ENCODE data around the gene CLNK.

Gene CLNK

DNA sequence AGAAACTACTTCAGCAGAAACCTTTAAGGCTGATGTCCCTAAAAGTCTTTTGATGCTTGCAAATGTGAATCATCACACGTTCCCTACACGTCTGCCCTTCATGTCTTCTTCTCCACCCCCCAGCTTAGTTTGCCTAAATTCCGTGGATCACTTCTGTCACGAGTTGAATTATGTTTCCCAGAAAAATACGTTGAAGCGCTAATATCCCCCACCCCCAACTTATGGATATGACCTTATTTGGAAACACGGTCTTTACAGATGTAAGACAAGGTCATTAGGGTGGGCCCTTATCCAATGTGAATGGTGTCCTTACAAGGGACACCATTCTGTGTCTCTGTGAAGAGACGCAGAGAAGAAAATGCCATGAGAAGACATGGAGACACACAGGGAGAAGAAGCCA, 225.3 kb downstream of the CLNK start:
- Histone ChIP-seq H3K9me3 (ENCODE audit: low read length) (peaks cover 5% of the 10 kb centered on the region), H3K4me3 (ENCODE audit: low read length) (no peak overlapping the region), H2AFZ (ENCODE audit: low read depth, low read length) (no peak overlapping the region), H3K36me3 (ENCODE audit: insufficient read depth, low read length) (peaks cover 6% of the 10 kb centered on the region), H3K4me1 (ENCODE audit: insufficient read depth, low read length) (peaks cover 2% of the 10 kb centered on the region), H3K27me3 (ENCODE audit: insufficient read depth, low read length) (peaks cover 25% of the 10 kb centered on the region)

DNA sequence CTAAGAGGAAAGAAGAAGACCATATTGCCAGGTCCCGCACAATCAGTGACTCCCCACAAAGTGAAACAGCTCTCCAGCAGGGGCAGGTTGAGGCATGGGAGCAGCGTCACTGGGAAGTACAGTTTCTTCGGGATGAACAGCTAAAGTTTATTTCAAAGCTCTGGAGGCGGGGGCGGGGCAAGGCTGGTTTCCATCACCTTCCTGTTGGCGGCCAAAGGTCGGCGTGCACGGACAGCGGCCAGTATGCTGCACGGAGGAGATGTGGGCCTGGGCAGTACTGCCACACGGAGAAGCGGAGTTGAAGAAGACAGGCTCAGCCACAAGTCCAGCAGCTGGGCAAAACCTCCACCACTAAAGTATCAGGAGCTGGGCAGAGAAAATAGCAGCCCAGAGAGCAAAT, 226.4 kb downstream of the CLNK start:
- peaks cover 10% of the 10 kb centered on the region for H3K36me3 ChIP-seq (ENCODE audit: insufficient read depth, low read length)
- no peak overlapping the region for H3K4me3 ChIP-seq (ENCODE audit: low read length)
- peaks cover 2% of the 10 kb centered on the region for H3K4me1 ChIP-seq (ENCODE audit: insufficient read depth, low read length)
- peaks cover 5% of the 10 kb centered on the region for H3K9me3 ChIP-seq (ENCODE audit: low read length)
- H2AFZ ChIP-seq (ENCODE audit: low read depth, low read length): no peak overlapping the region
- peaks cover 25% of the 10 kb centered on the region for H3K27me3 ChIP-seq (ENCODE audit: insufficient read depth, low read length)

DNA sequence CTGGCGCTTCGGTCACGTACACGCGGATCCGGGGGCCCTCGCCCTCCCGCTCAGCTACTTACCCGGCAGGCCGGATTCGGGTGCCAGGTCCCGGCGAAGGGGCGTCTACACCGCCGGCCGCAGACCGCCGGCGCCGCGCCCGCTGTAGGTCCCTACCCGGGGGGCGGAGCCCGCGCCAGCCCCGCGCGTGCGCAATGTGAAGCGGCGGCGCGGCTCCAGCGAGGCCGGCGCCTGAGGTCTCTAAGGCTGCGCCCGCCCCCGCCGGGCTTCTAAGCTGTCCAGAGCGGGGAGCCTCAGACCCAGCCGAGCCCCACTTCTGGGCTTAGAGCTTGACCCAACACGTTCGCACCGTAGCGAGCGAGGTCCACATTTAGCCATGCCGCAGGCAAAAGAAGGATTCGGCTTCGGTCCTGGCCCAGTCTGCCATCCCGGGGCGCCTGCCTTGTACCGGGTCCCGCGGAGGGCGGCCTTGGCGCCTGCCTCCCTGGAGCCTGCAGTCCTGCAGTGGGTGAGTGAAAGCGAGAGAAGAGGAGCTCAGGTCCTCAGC, 227.2 kb downstream of the CLNK start, which contains the start of gene ZNF518B:
Gene ZNF518B, minus strand, starts transcription at position 172 of the 547 bp plus-strand sequence. CDS start 11,098 bp downstream, outside the sequence.
- Histone ChIP-seq H3K4me3 (ENCODE audit: low read length) (peak within 1 kb of the TSS; percentile 59), H3K36me3 (ENCODE audit: insufficient read depth, low read length) (peaks cover 19% of the 10 kb centered on the region), H3K4me1 (ENCODE audit: insufficient read depth, low read length) (peaks cover 2% of the 10 kb centered on the region), H2AFZ (ENCODE audit: low read depth, low read length) (peak within 1 kb of the TSS; percentile 73), H3K27me3 (ENCODE audit: insufficient read depth, low read length) (peaks cover 22% of the 10 kb centered on the region), H3K9me3 (ENCODE audit: low read length) (peaks cover 5% of the 10 kb centered on the region)

DNA sequence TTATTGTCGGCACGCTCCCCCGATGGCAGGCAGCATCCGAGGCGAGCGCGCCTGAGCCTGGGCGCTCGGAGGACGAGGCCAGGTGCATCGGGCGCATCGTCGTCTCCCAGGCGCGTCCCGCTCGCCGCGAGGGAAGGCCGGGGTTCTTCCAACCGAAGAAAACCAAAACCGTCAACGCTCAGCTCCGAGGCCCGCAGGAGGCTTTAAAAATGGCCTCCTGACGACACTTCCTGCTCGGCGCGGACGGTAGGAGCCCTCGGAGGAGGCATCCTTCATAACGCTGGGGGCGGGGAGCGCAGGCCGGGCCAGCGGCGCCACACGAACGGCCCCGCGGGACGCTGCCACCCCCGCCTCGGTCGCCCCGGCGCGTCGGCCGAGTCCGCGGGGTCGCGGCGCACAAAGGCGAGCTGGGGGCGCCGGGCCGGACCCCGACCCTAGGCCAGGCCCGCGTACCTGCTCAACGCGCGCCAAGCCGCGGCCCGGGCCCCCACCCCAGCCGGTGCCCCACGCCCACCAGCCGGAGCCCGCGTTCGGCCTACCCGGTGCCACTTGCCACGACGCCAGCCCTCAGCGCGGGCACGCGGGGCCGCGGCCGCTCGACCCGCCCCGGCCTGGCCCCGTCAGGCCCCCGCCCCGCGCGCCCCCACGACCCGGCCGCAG, 227.8 kb downstream of the CLNK start:
- Histone ChIP-seq H3K4me1 (ENCODE audit: insufficient read depth, low read length) (peaks cover 2% of the 10 kb centered on the region), H3K36me3 (ENCODE audit: insufficient read depth, low read length) (peaks cover 25% of the 10 kb centered on the region), H2AFZ (ENCODE audit: low read depth, low read length) (peak overlapping the region; percentile 73), H3K4me3 (ENCODE audit: low read length) (peak overlapping the region; percentile 59), H3K27me3 (ENCODE audit: insufficient read depth, low read length) (peaks cover 16% of the 10 kb centered on the region), H3K9me3 (ENCODE audit: low read length) (no peaks in the 10 kb centered on the region)

DNA sequence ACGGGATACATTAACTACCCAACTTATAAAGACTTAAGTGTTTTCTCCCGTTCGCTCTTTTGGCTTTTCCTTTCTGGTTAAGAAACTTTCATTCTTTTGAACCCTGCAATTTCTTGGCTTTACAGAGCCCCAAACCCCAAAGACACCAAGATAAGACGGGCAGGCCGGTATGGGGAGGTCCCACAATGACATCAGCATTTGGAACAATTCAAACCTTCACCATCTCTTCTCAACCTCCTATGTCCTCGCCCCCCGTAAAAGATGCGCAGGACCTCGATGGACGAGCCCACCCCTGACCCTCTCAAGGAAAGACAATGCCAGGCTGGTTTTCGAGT, 228.3 kb downstream of the CLNK start:
- Histone ChIP-seq H3K4me1 (ENCODE audit: insufficient read depth, low read length) (peaks cover 2% of the 10 kb centered on the region), H2AFZ (ENCODE audit: low read depth, low read length) (peak overlapping the region; percentile 48), H3K36me3 (ENCODE audit: insufficient read depth, low read length) (peaks cover 26% of the 10 kb centered on the region), H3K27me3 (ENCODE audit: insufficient read depth, low read length) (peaks cover 13% of the 10 kb centered on the region), H3K4me3 (ENCODE audit: low read length) (peak overlapping the region; percentile 59), H3K9me3 (ENCODE audit: low read length) (no peaks in the 10 kb centered on the region)

DNA sequence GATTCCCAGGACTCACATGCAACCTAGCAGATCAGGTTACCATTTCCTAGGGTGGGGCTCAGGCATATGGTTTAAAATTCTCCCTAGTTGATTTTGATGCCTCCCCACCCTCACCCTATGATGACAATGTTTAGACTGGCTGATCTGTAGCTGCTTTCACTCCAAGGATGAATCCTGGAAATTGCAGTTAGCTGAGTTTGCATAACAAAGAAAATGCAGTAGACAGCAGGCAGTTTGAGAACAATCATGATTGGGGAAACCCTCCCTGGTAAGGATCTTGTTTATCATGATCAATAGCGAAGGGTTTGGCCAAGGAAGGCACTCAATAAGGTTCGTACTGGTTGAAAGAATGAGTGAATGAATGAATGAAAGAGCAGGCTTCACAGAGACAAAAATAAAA, 229.4 kb downstream of the CLNK start:
- no peak overlapping the region for H2AFZ ChIP-seq (ENCODE audit: low read depth, low read length)
- no peaks in the 10 kb centered on the region for H3K9me3 ChIP-seq (ENCODE audit: low read length)
- H3K36me3 ChIP-seq (ENCODE audit: insufficient read depth, low read length): peaks cover 32% of the 10 kb centered on the region
- no peaks in the 10 kb centered on the region for H3K4me1 ChIP-seq (ENCODE audit: insufficient read depth, low read length)
- no peak overlapping the region for H3K4me3 ChIP-seq (ENCODE audit: low read length)
- H3K27me3 ChIP-seq (ENCODE audit: insufficient read depth, low read length): peaks cover 13% of the 10 kb centered on the region

DNA sequence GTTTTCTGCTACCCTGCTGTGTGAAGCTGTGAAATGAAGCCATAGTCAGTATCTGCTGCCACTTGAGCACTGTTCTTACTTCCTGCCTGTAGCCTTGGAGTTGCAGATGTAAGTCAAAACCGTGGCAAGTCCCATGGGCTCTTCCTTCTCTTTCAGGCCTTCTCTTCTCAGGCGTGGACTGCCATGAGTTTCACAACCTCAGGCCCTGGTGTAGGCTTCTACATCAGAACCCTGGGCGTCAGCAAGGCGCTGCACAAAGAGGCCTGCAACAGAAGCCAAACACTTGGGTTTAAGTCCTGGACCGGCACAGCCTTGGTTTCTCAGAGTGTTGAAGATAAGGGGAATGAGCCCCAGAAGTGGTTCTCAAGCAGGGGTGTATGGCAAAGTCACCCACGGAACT, 229.8 kb downstream of the CLNK start:
- Histone ChIP-seq H3K4me3 (ENCODE audit: low read length) (no peak overlapping the region), H3K27me3 (ENCODE audit: insufficient read depth, low read length) (peaks cover 13% of the 10 kb centered on the region), H3K4me1 (ENCODE audit: insufficient read depth, low read length) (no peaks in the 10 kb centered on the region), H2AFZ (ENCODE audit: low read depth, low read length) (no peak overlapping the region), H3K36me3 (ENCODE audit: insufficient read depth, low read length) (peaks cover 33% of the 10 kb centered on the region), H3K9me3 (ENCODE audit: low read length) (no peaks in the 10 kb centered on the region)

DNA sequence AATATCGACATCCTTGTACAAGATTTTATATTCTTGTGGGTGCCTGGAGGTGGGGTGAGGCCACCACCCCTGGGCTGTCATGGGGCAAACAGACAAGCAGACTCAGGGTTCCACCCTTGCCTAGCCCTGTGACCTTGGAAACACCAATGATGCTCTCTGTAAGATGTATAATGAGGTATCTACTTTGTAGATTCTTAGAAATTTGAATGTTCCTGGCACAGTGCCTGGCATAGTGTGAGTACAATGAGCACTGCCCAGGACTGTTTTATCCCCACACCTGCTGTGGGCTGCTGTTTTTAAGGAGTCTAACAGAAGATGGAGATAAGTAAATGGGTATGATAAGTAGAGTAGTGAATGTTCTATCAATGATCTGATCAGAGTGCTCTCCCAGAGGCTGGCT, 230.4 kb downstream of the CLNK start:
- H3K9me3 ChIP-seq (ENCODE audit: low read length): no peaks in the 10 kb centered on the region

DNA sequence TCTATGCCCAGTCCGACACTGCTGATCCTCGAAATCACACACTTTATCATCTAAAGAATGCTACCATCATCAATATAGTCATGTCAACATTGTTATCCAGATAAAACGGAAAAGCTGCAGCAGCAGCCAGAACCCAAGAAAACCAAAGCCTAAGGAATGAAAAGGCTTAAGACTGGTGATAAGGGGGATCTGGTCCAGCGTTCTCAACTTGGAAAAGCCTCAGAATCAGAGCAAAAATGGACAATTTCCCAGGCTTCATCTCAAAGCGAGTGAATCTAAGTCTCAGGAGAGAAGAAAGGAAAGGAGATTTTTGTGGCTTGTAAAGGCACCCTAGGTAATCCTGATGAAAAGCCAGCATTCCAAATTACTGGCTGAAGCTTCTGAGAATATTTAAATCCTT, 235.6 kb downstream of the CLNK start:
- Histone ChIP-seq H3K4me3 (ENCODE audit: low read length) (no peak overlapping the region), H3K27me3 (ENCODE audit: insufficient read depth, low read length) (no peaks in the 10 kb centered on the region), H2AFZ (ENCODE audit: low read depth, low read length) (no peak overlapping the region), H3K9me3 (ENCODE audit: low read length) (peaks cover 7% of the 10 kb centered on the region), H3K36me3 (ENCODE audit: insufficient read depth, low read length) (peaks cover 43% of the 10 kb centered on the region), H3K4me1 (ENCODE audit: insufficient read depth, low read length) (no peaks in the 10 kb centered on the region)

More for the DNA sequence above, 230.4 kb downstream of the CLNK start:
- H3K27me3 ChIP-seq (ENCODE audit: insufficient read depth, low read length): peaks cover 13% of the 10 kb centered on the region
- no peaks in the 10 kb centered on the region for H3K4me1 ChIP-seq (ENCODE audit: insufficient read depth, low read length)
- H3K36me3 ChIP-seq (ENCODE audit: insufficient read depth, low read length): peaks cover 33% of the 10 kb centered on the region
- H2AFZ ChIP-seq (ENCODE audit: low read depth, low read length): no peak overlapping the region
- no peak overlapping the region for H3K4me3 ChIP-seq (ENCODE audit: low read length)

DNA sequence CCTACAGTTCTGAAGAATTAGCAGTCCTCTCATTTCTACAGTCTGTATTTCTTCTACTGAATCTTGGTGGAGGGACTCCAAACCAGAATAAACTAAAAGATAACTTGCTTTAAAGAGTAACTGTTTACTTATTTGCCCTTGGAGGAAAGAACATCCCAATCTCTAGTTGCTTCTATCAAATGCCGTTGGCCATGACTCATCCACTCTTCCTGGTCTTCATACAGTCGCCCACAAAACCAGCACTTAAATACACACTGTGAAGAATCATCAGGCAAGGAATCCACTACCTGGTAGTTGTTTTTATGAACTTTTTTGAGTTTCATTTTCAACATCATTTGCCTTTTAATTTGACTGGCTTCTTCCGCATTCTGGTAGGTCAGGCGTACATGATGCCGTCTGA, 241.6 kb downstream of the CLNK start:
- Histone ChIP-seq H3K4me3 (ENCODE audit: low read length) (no peak overlapping the region), H3K4me1 (ENCODE audit: insufficient read depth, low read length) (no peaks in the 10 kb centered on the region), H3K27me3 (ENCODE audit: insufficient read depth, low read length) (no peaks in the 10 kb centered on the region), H2AFZ (ENCODE audit: low read depth, low read length) (no peak overlapping the region), H3K9me3 (ENCODE audit: low read length) (peaks cover 9% of the 10 kb centered on the region), H3K36me3 (ENCODE audit: insufficient read depth, low read length) (peaks cover 30% of the 10 kb centered on the region)

DNA sequence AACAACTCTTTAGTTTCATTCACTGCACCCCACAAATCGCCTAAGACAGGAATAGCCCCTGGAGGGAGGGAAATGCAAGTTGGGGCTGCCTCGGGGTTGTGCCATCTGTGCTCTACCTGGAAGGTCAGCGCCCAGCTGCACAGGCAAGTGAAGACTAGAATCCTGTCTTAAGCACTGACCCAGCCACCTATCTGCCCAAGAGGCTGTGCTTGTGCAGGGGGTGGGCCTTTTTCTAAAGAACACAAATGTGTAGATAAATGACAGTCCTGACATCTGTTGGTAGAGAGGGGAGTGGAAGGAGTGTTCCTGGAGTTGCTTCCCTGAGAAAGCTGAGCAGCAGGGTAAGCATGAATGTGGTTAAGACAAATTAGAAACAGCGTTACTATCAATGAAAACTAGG, 243.1 kb downstream of the CLNK start:
- no peak overlapping the region for H3K4me3 ChIP-seq (ENCODE audit: low read length)
- H3K4me1 ChIP-seq (ENCODE audit: insufficient read depth, low read length): no peaks in the 10 kb centered on the region
- H2AFZ ChIP-seq (ENCODE audit: low read depth, low read length): no peak overlapping the region
- peaks cover 27% of the 10 kb centered on the region for H3K36me3 ChIP-seq (ENCODE audit: insufficient read depth, low read length)
- H3K9me3 ChIP-seq (ENCODE audit: low read length): peaks cover 7% of the 10 kb centered on the region
- H3K27me3 ChIP-seq (ENCODE audit: insufficient read depth, low read length): no peaks in the 10 kb centered on the region

DNA sequence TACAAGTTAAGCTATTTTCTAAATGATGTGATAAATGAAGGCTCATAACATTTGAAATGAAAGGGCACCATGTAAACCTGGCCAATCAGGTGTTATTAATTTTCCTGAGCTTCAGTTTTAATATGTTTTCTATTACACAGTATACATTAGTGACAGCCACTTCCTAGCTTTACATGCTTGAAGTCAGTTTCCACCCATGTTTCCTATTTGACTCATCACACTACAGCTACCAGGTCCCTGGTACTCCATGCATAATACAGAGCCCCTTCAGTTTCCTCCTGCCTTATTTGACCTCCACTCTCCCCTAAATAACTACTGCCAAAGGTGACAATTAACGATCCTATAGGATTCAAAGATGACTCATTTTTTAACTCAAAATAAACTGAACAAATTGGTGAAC, 245.6 kb downstream of the CLNK start:
- Histone ChIP-seq H3K27me3 (ENCODE audit: insufficient read depth, low read length) (no peaks in the 10 kb centered on the region), H3K9me3 (ENCODE audit: low read length) (peaks cover 1% of the 10 kb centered on the region), H3K4me1 (ENCODE audit: insufficient read depth, low read length) (no peaks in the 10 kb centered on the region), H2AFZ (ENCODE audit: low read depth, low read length) (no peak overlapping the region), H3K4me3 (ENCODE audit: low read length) (no peak overlapping the region), H3K36me3 (ENCODE audit: insufficient read depth, low read length) (peaks cover 10% of the 10 kb centered on the region)

DNA sequence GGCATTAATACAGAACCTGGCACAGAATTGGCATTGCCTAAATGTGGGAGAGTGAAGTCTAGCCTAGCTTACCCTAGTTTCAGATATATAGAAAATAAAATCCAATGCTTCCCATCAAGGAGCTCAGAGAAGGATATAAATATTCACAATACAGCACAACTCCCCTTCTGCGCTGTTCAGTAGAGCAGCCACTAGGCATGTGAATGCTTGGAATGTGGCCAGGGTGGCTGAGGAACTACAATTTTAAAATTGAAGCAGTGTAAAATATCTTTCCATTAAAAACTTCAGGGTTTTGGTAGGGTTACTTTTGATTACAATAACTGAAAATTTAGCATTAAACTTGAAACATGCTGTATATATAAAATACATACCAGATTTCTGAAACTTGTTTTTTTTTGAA, 246.8 kb downstream of the CLNK start:
- H3K4me3 ChIP-seq (ENCODE audit: low read length): no peak overlapping the region
- H3K9me3 ChIP-seq (ENCODE audit: low read length): no peaks in the 10 kb centered on the region
- H3K4me1 ChIP-seq (ENCODE audit: insufficient read depth, low read length): no peaks in the 10 kb centered on the region
- no peaks in the 10 kb centered on the region for H3K36me3 ChIP-seq (ENCODE audit: insufficient read depth, low read length)
- no peaks in the 10 kb centered on the region for H3K27me3 ChIP-seq (ENCODE audit: insufficient read depth, low read length)
- H2AFZ ChIP-seq (ENCODE audit: low read depth, low read length): no peak overlapping the region
